ENCODE data around the gene GDF10. TPM values are rescaled to one million over a fixed set of nuclear protein-coding genes. Genes with fewer than 3 reads are reported as not detected.

GDF10 gene
- total and polyA plus RNA-seq, 2 of the 8 experiments (the other 6 are each of a cell fraction or from before 2014, with no cell fraction given), result 0.19 to 0.32 TPM

DNA sequence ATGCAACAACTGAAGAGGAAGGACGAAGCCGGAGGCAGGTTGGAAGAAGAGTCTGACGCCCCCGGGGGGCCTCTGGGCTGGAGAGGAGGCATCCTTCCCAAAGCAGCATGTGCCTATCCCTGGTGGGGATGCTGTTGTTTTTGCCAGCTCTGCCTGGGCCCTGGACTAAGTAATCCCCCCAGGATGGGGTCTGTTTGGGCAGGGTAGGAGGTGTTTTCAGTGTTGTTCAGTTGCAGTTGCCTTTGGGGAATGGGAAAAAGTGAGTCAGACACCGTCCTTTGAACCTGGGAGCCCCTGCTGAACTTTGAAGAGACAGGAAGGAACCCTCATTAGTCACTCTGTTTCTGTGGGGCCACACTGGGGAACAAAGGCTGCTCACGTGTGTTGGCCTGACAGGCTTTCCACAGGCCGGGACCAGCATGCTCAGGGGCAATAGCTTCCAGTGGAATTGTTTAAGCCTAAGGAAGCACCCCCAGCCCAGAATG is 35.2 kb upstream of the GDF10 start (continued):
- TF ChIP-seq, protein P1, sequence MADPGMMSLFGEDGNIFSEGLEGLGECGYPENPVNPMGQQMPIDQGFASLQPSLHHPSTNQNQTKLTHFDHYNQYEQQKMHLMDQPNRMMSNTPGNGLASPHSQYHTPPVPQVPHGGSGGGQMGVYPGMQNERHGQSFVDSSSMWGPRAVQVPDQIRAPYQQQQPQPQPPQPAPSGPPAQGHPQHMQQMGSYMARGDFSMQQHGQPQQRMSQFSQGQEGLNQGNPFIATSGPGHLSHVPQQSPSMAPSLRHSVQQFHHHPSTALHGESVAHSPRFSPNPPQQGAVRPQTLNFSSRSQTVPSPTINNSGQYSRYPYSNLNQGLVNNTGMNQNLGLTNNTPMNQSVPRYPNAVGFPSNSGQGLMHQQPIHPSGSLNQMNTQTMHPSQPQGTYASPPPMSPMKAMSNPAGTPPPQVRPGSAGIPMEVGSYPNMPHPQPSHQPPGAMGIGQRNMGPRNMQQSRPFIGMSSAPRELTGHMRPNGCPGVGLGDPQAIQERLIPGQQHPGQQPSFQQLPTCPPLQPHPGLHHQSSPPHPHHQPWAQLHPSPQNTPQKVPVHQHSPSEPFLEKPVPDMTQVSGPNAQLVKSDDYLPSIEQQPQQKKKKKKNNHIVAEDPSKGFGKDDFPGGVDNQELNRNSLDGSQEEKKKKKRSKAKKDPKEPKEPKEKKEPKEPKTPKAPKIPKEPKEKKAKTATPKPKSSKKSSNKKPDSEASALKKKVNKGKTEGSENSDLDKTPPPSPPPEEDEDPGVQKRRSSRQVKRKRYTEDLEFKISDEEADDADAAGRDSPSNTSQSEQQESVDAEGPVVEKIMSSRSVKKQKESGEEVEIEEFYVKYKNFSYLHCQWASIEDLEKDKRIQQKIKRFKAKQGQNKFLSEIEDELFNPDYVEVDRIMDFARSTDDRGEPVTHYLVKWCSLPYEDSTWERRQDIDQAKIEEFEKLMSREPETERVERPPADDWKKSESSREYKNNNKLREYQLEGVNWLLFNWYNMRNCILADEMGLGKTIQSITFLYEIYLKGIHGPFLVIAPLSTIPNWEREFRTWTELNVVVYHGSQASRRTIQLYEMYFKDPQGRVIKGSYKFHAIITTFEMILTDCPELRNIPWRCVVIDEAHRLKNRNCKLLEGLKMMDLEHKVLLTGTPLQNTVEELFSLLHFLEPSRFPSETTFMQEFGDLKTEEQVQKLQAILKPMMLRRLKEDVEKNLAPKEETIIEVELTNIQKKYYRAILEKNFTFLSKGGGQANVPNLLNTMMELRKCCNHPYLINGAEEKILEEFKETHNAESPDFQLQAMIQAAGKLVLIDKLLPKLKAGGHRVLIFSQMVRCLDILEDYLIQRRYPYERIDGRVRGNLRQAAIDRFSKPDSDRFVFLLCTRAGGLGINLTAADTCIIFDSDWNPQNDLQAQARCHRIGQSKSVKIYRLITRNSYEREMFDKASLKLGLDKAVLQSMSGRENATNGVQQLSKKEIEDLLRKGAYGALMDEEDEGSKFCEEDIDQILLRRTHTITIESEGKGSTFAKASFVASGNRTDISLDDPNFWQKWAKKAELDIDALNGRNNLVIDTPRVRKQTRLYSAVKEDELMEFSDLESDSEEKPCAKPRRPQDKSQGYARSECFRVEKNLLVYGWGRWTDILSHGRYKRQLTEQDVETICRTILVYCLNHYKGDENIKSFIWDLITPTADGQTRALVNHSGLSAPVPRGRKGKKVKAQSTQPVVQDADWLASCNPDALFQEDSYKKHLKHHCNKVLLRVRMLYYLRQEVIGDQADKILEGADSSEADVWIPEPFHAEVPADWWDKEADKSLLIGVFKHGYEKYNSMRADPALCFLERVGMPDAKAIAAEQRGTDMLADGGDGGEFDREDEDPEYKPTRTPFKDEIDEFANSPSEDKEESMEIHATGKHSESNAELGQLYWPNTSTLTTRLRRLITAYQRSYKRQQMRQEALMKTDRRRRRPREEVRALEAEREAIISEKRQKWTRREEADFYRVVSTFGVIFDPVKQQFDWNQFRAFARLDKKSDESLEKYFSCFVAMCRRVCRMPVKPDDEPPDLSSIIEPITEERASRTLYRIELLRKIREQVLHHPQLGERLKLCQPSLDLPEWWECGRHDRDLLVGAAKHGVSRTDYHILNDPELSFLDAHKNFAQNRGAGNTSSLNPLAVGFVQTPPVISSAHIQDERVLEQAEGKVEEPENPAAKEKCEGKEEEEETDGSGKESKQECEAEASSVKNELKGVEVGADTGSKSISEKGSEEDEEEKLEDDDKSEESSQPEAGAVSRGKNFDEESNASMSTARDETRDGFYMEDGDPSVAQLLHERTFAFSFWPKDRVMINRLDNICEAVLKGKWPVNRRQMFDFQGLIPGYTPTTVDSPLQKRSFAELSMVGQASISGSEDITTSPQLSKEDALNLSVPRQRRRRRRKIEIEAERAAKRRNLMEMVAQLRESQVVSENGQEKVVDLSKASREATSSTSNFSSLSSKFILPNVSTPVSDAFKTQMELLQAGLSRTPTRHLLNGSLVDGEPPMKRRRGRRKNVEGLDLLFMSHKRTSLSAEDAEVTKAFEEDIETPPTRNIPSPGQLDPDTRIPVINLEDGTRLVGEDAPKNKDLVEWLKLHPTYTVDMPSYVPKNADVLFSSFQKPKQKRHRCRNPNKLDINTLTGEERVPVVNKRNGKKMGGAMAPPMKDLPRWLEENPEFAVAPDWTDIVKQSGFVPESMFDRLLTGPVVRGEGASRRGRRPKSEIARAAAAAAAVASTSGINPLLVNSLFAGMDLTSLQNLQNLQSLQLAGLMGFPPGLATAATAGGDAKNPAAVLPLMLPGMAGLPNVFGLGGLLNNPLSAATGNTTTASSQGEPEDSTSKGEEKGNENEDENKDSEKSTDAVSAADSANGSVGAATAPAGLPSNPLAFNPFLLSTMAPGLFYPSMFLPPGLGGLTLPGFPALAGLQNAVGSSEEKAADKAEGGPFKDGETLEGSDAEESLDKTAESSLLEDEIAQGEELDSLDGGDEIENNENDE (IDR thresholded peaks at IDR 0.05; ENCODE audit: insufficient replicate concordance, low read length), result no peak
- TF ChIP-seq, protein P2, sequence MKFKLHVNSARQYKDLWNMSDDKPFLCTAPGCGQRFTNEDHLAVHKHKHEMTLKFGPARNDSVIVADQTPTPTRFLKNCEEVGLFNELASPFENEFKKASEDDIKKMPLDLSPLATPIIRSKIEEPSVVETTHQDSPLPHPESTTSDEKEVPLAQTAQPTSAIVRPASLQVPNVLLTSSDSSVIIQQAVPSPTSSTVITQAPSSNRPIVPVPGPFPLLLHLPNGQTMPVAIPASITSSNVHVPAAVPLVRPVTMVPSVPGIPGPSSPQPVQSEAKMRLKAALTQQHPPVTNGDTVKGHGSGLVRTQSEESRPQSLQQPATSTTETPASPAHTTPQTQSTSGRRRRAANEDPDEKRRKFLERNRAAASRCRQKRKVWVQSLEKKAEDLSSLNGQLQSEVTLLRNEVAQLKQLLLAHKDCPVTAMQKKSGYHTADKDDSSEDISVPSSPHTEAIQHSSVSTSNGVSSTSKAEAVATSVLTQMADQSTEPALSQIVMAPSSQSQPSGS (IDR thresholded peaks at IDR 0.05; ENCODE audit: low read length), result no peak
- TF ChIP-seq MAFK (IDR thresholded peaks at IDR 0.05; ENCODE audit: low read depth, low read length) (no peak), CEBPB (IDR thresholded peaks at IDR 0.05; ENCODE audit: low read depth, low read length) (no peak)
- TF ChIP-seq, protein P3, sequence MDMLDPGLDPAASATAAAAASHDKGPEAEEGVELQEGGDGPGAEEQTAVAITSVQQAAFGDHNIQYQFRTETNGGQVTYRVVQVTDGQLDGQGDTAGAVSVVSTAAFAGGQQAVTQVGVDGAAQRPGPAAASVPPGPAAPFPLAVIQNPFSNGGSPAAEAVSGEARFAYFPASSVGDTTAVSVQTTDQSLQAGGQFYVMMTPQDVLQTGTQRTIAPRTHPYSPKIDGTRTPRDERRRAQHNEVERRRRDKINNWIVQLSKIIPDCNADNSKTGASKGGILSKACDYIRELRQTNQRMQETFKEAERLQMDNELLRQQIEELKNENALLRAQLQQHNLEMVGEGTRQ (IDR thresholded peaks at IDR 0.05; ENCODE audit: low read length), result no peak
